Keratinocyte (primary cell): ENCODE data around the gene SLC44A3. TPM values are rescaled to one million over a fixed set of nuclear protein-coding genes. Genes with fewer than 3 reads are reported as not detected.
A peak's percentile ranks its signal among the peaks of the same experiment; 100 is the strongest.

Experiments
- DNase-seq: peaks from one replicate; pipeline ENCODE4 v3.0.0-alpha.2; 2011; ENCODE audit warnings: low read depth, missing footprints, low spot score
- FAIRE-seq: peaks from 2 replicates; lab custom pipeline; 2011; peaks lifted over from hg19 to GRCh38; lab: Jason Lieb, UNC
- H2AFZ ChIP-seq: 2 replicates; pipeline ENCODE4 v1.6.0; 2012; ENCODE audit warnings: low read length, control low read depth, inconsistent platforms; ENCODE audit not compliant: control insufficient read depth
- H3K27ac ChIP-seq: 2 replicates; pipeline ENCODE4 v1.5.1; 2011; ENCODE audit warnings: low read length; ENCODE audit not compliant: control insufficient read depth, insufficient read depth
- H3K27me3 ChIP-seq: 3 replicates; pipeline ENCODE4 v1.6.0; 2011; ENCODE audit warnings: low read length; ENCODE audit not compliant: control insufficient read depth, insufficient read depth; ENCODE audit errors: extremely low read depth
- H3K36me3 ChIP-seq, 2 experiments: 2 replicates in 1 of 2; 3 replicates in 1 of 2; pipeline ENCODE4 v1.5.1; 2011; ENCODE audit warnings: low read length in 2 of 2, mild to moderate bottlenecking in 1 of 2; ENCODE audit not compliant: control insufficient read depth in 2 of 2, insufficient read depth in 2 of 2; ENCODE audit errors: extremely low read depth in 1 of 2
- H3K4me1 ChIP-seq: 3 replicates; pipeline ENCODE4 v1.5.1; 2011; ENCODE audit warnings: low read length; ENCODE audit not compliant: control insufficient read depth, insufficient read depth; ENCODE audit errors: extremely low read depth
- H3K4me2 ChIP-seq: 3 replicates; pipeline ENCODE4 v1.6.0; 2011; ENCODE audit warnings: low read depth, low read length; ENCODE audit not compliant: control insufficient read depth, insufficient read depth; ENCODE audit errors: extremely low read depth
- H3K4me3 ChIP-seq, 3 experiments: fragments of 200-600 bp in 1 of 3; sonication (generic) in 1 of 3; 2 replicates in 2 of 3; 3 replicates in 1 of 3; pipeline ENCODE4 v1.5.1; 2011 to 2016; ENCODE audit warnings: low read length in 3 of 3, mild to moderate bottlenecking in 3 of 3, control low read depth in 2 of 3, inconsistent platforms in 1 of 3, low read depth in 1 of 3, mixed read lengths in 1 of 3, mixed run types in 1 of 3, moderate library complexity in 1 of 3; ENCODE audit not compliant: control insufficient read depth in 2 of 3, insufficient read depth in 2 of 3; ENCODE audit errors: extremely low read depth in 1 of 3
- H3K79me2 ChIP-seq: 2 replicates; pipeline ENCODE4 v1.6.0; 2012; ENCODE audit warnings: low read length; ENCODE audit not compliant: control insufficient read depth, insufficient read depth
- H3K9ac ChIP-seq: 3 replicates; pipeline ENCODE4 v1.6.0; 2011; ENCODE audit warnings: low read length; ENCODE audit not compliant: control insufficient read depth, insufficient read depth; ENCODE audit errors: extremely low read depth
- H3K9me1 ChIP-seq: 3 replicates; pipeline ENCODE4 v1.6.0; 2011; ENCODE audit warnings: low read length; ENCODE audit not compliant: control insufficient read depth, insufficient read depth; ENCODE audit errors: extremely low read depth
- H3K9me3 ChIP-seq: 2 replicates; pipeline ENCODE4 v1.5.1; 2012; ENCODE audit warnings: low read depth, low read length; ENCODE audit not compliant: control insufficient read depth
- H4K20me1 ChIP-seq: 3 replicates; pipeline ENCODE4 v1.6.0; 2011; ENCODE audit warnings: low read length; ENCODE audit not compliant: control insufficient read depth, insufficient read depth; ENCODE audit errors: extremely low read depth
- EZH2 ChIP-seq: IDR thresholded peaks from one replicate; pipeline ENCODE4 v1.6.1; 2012; ENCODE audit warnings: inconsistent platforms, mild to moderate bottlenecking, low read length, moderate library complexity
- dilution Hi-C: fragments of 300-500 bp; cut with MboI; formaldehyde crosslinking; loops from one replicate; pipeline ENCODE4 v1.7.0; 2020; ENCODE audit warnings: low sequenced_read_pairs; ENCODE audit not compliant: extremely low pct_ligation_motif_present
- polyA plus RNA-seq, 5 experiments: library from polyadenylated mRNA; depleted of rRNA in 3 of 5; stranded (reverse) in 3 of 5; stranded (forward) in 1 of 5; unstranded in 1 of 5; fragments of >200 nt; gene quantifications; 1 replicate in 1 of 5; 2 replicates in 3 of 5; 3 replicates in 1 of 5; pipeline versions ENCODE4 v1.2.1 to v1.2.3, GENCODE V29; 2011 to 2012; ENCODE audit warnings: missing spikeins in 2 of 5, low read depth in 1 of 5, low replicate concordance in 1 of 5
- TF ChIP-seq, protein P1 (sequence below), 3 experiments: IDR thresholded peaks in 1 of 3; conservative IDR thresholded peaks in 1 of 3; optimal IDR thresholded peaks in 1 of 3; 2 replicates in 2 of 3; 3 replicates in 1 of 3; pipeline versions ENCODE3 to v1.5.1; 2011; ENCODE audit warnings: low read length in 3 of 3, mild to moderate bottlenecking in 3 of 3, moderate library complexity in 2 of 3, control low read depth in 1 of 3, inconsistent platforms in 1 of 3; ENCODE audit not compliant: insufficient read depth in 2 of 3; ENCODE audit errors: extremely low read depth in 1 of 3

The SLC44A3 gene
- polyA plus RNA-seq, 1 donor (not counting 4 experiments of a cell fraction or from before 2014, with no cell fraction given): 7.3 TPM

DNA sequence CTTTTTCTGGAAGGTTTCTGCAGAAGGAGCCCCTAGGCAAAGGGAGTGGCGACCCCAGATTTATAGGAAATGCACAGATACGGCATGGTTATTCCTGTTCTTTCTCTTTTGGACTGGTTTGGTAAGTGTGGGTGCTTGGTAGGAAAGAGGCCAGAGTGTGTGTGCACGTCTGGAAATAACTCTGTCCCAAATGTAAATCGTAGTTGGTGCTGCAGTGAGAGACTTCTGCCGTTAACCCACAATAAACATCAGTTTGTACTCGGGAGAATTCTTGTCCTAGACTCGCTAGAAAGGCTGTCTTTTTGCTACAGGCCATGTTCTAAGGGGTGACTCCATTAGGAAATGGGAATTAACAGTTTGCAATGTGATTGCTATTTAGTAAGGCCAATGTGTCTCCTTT lies 779 bp downstream of the SLC44A3 start:
- peak overlapping the region; percentile 71 for H2AFZ ChIP-seq
- H3K36me3 ChIP-seq: no peaks in the 10 kb centered on the region
- H3K79me2 ChIP-seq: no peaks in the 10 kb centered on the region

DNA sequence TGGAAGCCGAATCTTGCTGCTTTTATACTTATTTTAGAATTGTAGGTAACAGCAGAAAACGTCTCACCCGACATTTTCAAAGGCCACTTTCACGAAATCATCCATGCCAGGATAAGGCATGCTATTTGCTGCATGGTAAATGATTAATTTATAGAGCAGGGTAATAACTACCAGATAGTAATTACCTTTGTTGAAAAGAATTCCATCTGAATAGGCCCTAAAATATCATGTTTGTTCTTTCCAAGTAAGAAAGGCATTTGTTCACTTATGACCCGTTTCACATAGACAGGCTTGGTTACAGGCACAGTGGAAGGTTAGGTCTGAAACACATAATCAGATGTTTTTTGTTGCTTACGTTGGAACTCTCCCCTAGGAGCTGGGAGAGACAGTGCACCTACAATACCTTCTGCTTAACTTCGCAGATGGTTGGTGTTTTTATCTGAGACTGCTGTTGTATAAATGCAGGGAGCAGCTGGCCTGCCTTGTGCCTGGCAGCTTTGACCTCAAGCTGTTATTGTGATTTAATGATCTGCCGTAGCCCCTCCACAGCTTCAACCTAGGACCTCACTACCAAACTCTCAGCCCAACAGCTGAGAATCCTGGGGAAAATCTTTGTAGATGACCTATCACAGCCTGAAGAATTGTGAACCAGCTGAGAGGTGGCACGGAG lies 1.6 kb downstream of the SLC44A3 start:
- Histone ChIP-seq H3K79me2 (no peaks in the 10 kb centered on the region), H3K27ac (no peak overlapping the region), H3K4me2 (no peak overlapping the region), H3K9ac (no peak overlapping the region), H2AFZ (no peak overlapping the region), H3K4me3 (no peak overlapping the region), H3K9me3 (no peaks in the 10 kb centered on the region), H3K4me1 (peaks cover 11% of the 10 kb centered on the region), H3K9me1 (no peaks in the 10 kb centered on the region), H3K36me3 (no peaks in the 10 kb centered on the region), H4K20me1 (no peaks in the 10 kb centered on the region), H3K27me3 (no peaks in the 10 kb centered on the region)
- dilution Hi-C loops: no loop called here
- TF ChIP-seq EZH2: no peak
- TF ChIP-seq, protein P1, sequence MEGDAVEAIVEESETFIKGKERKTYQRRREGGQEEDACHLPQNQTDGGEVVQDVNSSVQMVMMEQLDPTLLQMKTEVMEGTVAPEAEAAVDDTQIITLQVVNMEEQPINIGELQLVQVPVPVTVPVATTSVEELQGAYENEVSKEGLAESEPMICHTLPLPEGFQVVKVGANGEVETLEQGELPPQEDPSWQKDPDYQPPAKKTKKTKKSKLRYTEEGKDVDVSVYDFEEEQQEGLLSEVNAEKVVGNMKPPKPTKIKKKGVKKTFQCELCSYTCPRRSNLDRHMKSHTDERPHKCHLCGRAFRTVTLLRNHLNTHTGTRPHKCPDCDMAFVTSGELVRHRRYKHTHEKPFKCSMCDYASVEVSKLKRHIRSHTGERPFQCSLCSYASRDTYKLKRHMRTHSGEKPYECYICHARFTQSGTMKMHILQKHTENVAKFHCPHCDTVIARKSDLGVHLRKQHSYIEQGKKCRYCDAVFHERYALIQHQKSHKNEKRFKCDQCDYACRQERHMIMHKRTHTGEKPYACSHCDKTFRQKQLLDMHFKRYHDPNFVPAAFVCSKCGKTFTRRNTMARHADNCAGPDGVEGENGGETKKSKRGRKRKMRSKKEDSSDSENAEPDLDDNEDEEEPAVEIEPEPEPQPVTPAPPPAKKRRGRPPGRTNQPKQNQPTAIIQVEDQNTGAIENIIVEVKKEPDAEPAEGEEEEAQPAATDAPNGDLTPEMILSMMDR (optimal IDR thresholded peaks at IDR 0.05 in 1 of 3, IDR thresholded peaks at IDR 0.05 in 1 of 3, conservative IDR thresholded peaks at IDR 0.05 in 1 of 3; ENCODE audit: extremely low read depth in 1 of 3, insufficient read depth in 2 of 3, low read length in 3 of 3): no peak
- no peak for DNase-seq
- peak; percentile 9 for FAIRE-seq

More for the DNA sequence above, 779 bp downstream of the SLC44A3 start:
- Histone ChIP-seq H3K9me1 (no peaks in the 10 kb centered on the region), H3K9me3 (no peaks in the 10 kb centered on the region), H3K4me1 (peaks cover 11% of the 10 kb centered on the region), H3K9ac (peak overlapping the region; percentile 41), H4K20me1 (no peaks in the 10 kb centered on the region), H3K4me3 (peak overlapping the region; percentile 74 to 79 (median 79)), H3K4me2 (peak overlapping the region; percentile 85), H3K27ac (no peak overlapping the region), H3K27me3 (no peaks in the 10 kb centered on the region)
- no peak for TF ChIP-seq EZH2
- TF ChIP-seq, protein P1 (optimal IDR thresholded peaks at IDR 0.05 in 1 of 3, IDR thresholded peaks at IDR 0.05 in 1 of 3, conservative IDR thresholded peaks at IDR 0.05 in 1 of 3; ENCODE audit: extremely low read depth in 1 of 3, insufficient read depth in 2 of 3, low read length in 3 of 3): no peak
- FAIRE-seq (peak; percentile 82), DNase-seq (no peak)
- dilution Hi-C loops: no loop called here
